ENCODE data around the gene PPDPF.

DNA sequence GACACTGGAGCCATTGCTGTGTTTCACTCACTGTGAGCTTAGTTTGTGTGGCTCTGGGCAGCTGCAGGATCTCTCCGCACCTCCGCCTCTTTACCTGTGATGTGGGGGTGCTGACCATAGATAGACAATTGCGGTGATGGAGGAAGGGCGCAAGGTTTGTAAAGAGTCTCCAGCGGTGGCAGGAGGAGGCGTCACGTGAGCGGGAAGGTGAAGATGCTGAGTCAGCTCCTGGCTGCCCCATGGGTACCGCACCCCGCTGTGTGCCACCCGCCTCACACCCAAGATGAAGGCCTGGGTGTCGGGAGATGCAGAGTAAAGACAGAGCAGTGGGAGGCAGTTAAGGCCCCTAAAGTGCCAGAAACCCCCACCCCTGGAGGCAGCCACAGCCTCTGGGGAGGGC lies 39.1 kb upstream of the PPDPF start:
- no peak for TF ChIP-seq POLR2A (IDR thresholded peaks at IDR 0.05)
- no peak for TF ChIP-seq CTCF (IDR thresholded peaks at IDR 0.05)

Measured in testis (tissue), 2 donors.